ENCODE results near the gene HSPB3.
"Not testable (repeated sequence)": the region's sequence is repeated elsewhere in the genome, so short reads cannot be mapped to it uniquely, and the experiment has no call there.

Gene HSPB3

GRCh38 chr5:54455413-54456157 is at the start of gene HSPB3:
Gene HSPB3 (plus strand): TSS chr5:54455699. CDS start chr5:54455790, 91 bp downstream.
- H3K4me1 Mint-ChIP-seq = no peaks in the 10 kb centered on the region
- H3K27me3 Mint-ChIP-seq = no peaks in the 10 kb centered on the region
- peaks cover 0 to 11% of the 10 kb centered on the region in 2 donors for H3K9me3 Mint-ChIP-seq
- ATAC-seq (no peak), DNase-seq (no peak)
- H3K4me3 Mint-ChIP-seq = no peak within 1 kb of the TSS
- no peak within 1 kb of the TSS for H3K27ac Mint-ChIP-seq

GRCh38 chr5:54411176-54411575 is 44.3 kb upstream of the HSPB3 start:
- no peaks in the 10 kb centered on the region for H3K9me3 Mint-ChIP-seq
- no peak overlapping the region for H3K27ac Mint-ChIP-seq
- ATAC-seq (no peak), DNase-seq (no peak)
- H3K4me1 Mint-ChIP-seq = no peaks in the 10 kb centered on the region
- peaks cover 9% of the 10 kb centered on the region for H3K27me3 Mint-ChIP-seq
- H3K4me3 Mint-ChIP-seq = no peak overlapping the region

- ATAC-seq = no peak
- peaks cover 9% of the 10 kb centered on the region for H3K27me3 Mint-ChIP-seq
- H3K4me1 Mint-ChIP-seq = no peaks in the 10 kb centered on the region
- DNase-seq = no peak
- no peak overlapping the region for H3K4me3 Mint-ChIP-seq
- no peaks in the 10 kb centered on the region for H3K9me3 Mint-ChIP-seq
- H3K27ac Mint-ChIP-seq = no peak overlapping the region
These were observed 42.6 kb upstream of the HSPB3 start for GRCh38 chr5:54412913-54413312.

GRCh38 chr5:54415147-54415546 is 40.4 kb upstream of the HSPB3 start:
- no peaks in the 10 kb centered on the region for H3K9me3 Mint-ChIP-seq
- H3K4me3 Mint-ChIP-seq = no peak overlapping the region
- ATAC-seq (no peak), DNase-seq (no peak)
- no peak overlapping the region for H3K27ac Mint-ChIP-seq
- peaks cover 14% of the 10 kb centered on the region for H3K27me3 Mint-ChIP-seq
- no peaks in the 10 kb centered on the region for H3K4me1 Mint-ChIP-seq

GRCh38 chr5:54415896-54416601 is 39.5 kb upstream of the HSPB3 start:
- ATAC-seq (no peak), DNase-seq (no peak)
- H3K27ac Mint-ChIP-seq = no peak overlapping the region
- H3K27me3 Mint-ChIP-seq = peaks cover 12% of the 10 kb centered on the region
- H3K4me1 Mint-ChIP-seq = no peaks in the 10 kb centered on the region
- H3K9me3 Mint-ChIP-seq = no peaks in the 10 kb centered on the region
- H3K4me3 Mint-ChIP-seq = no peak overlapping the region

GRCh38 chr5:54419573-54420423 is 35.7 kb upstream of the HSPB3 start:
- not testable (repeated sequence) for ATAC-seq

GRCh38 chr5:54420511-54420910 is 35.0 kb upstream of the HSPB3 start:
- DNase-seq, H3K27me3 Mint-ChIP-seq, H3K4me3 Mint-ChIP-seq, H3K9me3 Mint-ChIP-seq, ATAC-seq, H3K4me1 Mint-ChIP-seq, H3K27ac Mint-ChIP-seq: not testable (repeated sequence)

More at GRCh38 chr5:54419573-54420423, 35.7 kb upstream of the HSPB3 start:
- not testable (repeated sequence) for H3K4me3 Mint-ChIP-seq, H3K27me3 Mint-ChIP-seq, H3K27ac Mint-ChIP-seq, H3K4me1 Mint-ChIP-seq, H3K9me3 Mint-ChIP-seq
- peak in 1 of 2 donors; percentile 15 for DNase-seq

GRCh38 chr5:54421976-54422375 is 33.5 kb upstream of the HSPB3 start:
- H3K27me3 Mint-ChIP-seq = peaks cover 14% of the 10 kb centered on the region
- no peak for ATAC-seq
- H3K4me1 Mint-ChIP-seq = no peaks in the 10 kb centered on the region
- H3K9me3 Mint-ChIP-seq = no peaks in the 10 kb centered on the region
- H3K27ac Mint-ChIP-seq = no peak overlapping the region
- no peak overlapping the region for H3K4me3 Mint-ChIP-seq
- no peak for DNase-seq

- DNase-seq (no peak), ATAC-seq (no peak)
These were observed 30.2 kb upstream of the HSPB3 start for GRCh38 chr5:54425258-54425657.

GRCh38 chr5:54426209-54426608 is 29.3 kb upstream of the HSPB3 start:
- DNase-seq (no peak), ATAC-seq (no peak)
- Mint-ChIP-seq H3K27ac (no peak overlapping the region), H3K9me3 (no peaks in the 10 kb centered on the region), H3K4me1 (no peaks in the 10 kb centered on the region), H3K4me3 (no peak overlapping the region), H3K27me3 (peaks cover 10% of the 10 kb centered on the region)

More at GRCh38 chr5:54425258-54425657, 30.2 kb upstream of the HSPB3 start:
- Mint-ChIP-seq H3K27ac (no peak overlapping the region), H3K4me3 (no peak overlapping the region), H3K4me1 (no peaks in the 10 kb centered on the region), H3K9me3 (no peaks in the 10 kb centered on the region), H3K27me3 (peaks cover 10% of the 10 kb centered on the region)

GRCh38 chr5:54434650-54435049 is 20.8 kb upstream of the HSPB3 start:
- not testable (repeated sequence) for H3K4me3 Mint-ChIP-seq, ATAC-seq, H3K27me3 Mint-ChIP-seq, DNase-seq, H3K27ac Mint-ChIP-seq, H3K4me1 Mint-ChIP-seq, H3K9me3 Mint-ChIP-seq

- H3K4me1 Mint-ChIP-seq = peaks cover 34% of the 10 kb centered on the region
- H3K27ac Mint-ChIP-seq = no peak overlapping the region
- no peaks in the 10 kb centered on the region for H3K27me3 Mint-ChIP-seq
- ATAC-seq (no peak), DNase-seq (no peak)
- no peaks in the 10 kb centered on the region for H3K9me3 Mint-ChIP-seq
- H3K4me3 Mint-ChIP-seq = no peak overlapping the region
These were observed 16.7 kb upstream of the HSPB3 start for GRCh38 chr5:54438620-54439389.

- no peaks in the 10 kb centered on the region for H3K27me3 Mint-ChIP-seq
- DNase-seq (peak in 1 of 2 donors; percentile 9), ATAC-seq (peak; percentile 65)
- H3K27ac Mint-ChIP-seq = peak overlapping the region; percentile 92 to 93
- H3K4me1 Mint-ChIP-seq = peaks cover 34% of the 10 kb centered on the region
- no peaks in the 10 kb centered on the region for H3K9me3 Mint-ChIP-seq
- peak overlapping the region; percentile 49 to 56 for H3K4me3 Mint-ChIP-seq
These were observed 15.0 kb upstream of the HSPB3 start for GRCh38 chr5:54440456-54440893.

GRCh38 chr5:54442271-54442670 is 13.2 kb upstream of the HSPB3 start:
- Mint-ChIP-seq H3K27me3 (no peaks in the 10 kb centered on the region), H3K4me1 (peaks cover 34% of the 10 kb centered on the region), H3K27ac (no peak overlapping the region), H3K4me3 (no peak overlapping the region), H3K9me3 (no peaks in the 10 kb centered on the region)
- no peak for ATAC-seq
- DNase-seq = no peak

GRCh38 chr5:54443270-54443669 is 12.2 kb upstream of the HSPB3 start:
- H3K4me3 Mint-ChIP-seq = no peak overlapping the region
- H3K27me3 Mint-ChIP-seq = no peaks in the 10 kb centered on the region
- peaks cover 34% of the 10 kb centered on the region for H3K4me1 Mint-ChIP-seq
- no peak overlapping the region for H3K27ac Mint-ChIP-seq
- ATAC-seq (no peak), DNase-seq (no peak)
- H3K9me3 Mint-ChIP-seq = no peaks in the 10 kb centered on the region
